Trophoblast cell (in vitro differentiated cells and primary cell): ENCODE data around the gene C1orf232.
A peak's percentile ranks its signal among the peaks of the same experiment; 100 is the strongest.

Experiments used
- DNase-seq, 2 donors: peaks; one replicate each; pipeline ENCODE4 v3.0.0-alpha.2; 2016
- H2AFZ ChIP-seq: 2 replicates; pipeline ENCODE4 v1.6.1; 2013; ENCODE audit warnings: low read length, moderate library complexity, mild to moderate bottlenecking; ENCODE audit not compliant: insufficient read depth, poor library complexity
- H2AK5ac ChIP-seq: 2 replicates; pipeline ENCODE4 v1.6.1; 2013; ENCODE audit warnings: mild to moderate bottlenecking, low read length
- H2BK120ac ChIP-seq: 2 replicates; pipeline ENCODE4 v1.6.1; 2013; ENCODE audit warnings: low read length, mild to moderate bottlenecking, moderate library complexity; ENCODE audit not compliant: insufficient read depth, poor library complexity
- H2BK12ac ChIP-seq: 2 replicates; pipeline ENCODE4 v1.6.1; 2013; ENCODE audit warnings: mild to moderate bottlenecking, low read length, moderate library complexity
- H2BK5ac ChIP-seq: 2 replicates; pipeline ENCODE4 v1.6.1; 2013; ENCODE audit warnings: low read length, low read depth, moderate library complexity, mild to moderate bottlenecking; ENCODE audit not compliant: poor library complexity
- H3K14ac ChIP-seq: 2 replicates; pipeline ENCODE4 v1.6.1; 2013; ENCODE audit warnings: mild to moderate bottlenecking, low read length
- H3K18ac ChIP-seq: 2 replicates; pipeline ENCODE4 v1.6.1; 2013; ENCODE audit warnings: mild to moderate bottlenecking, low read length
- H3K23ac ChIP-seq: 2 replicates; pipeline ENCODE4 v1.6.1; 2013; ENCODE audit warnings: low read length
- H3K27ac ChIP-seq: 2 replicates; pipeline ENCODE4 v1.5.1; 2013; ENCODE audit warnings: low read depth, mild to moderate bottlenecking, inconsistent platforms, low read length, moderate library complexity
- H3K27me3 ChIP-seq: 2 replicates; pipeline ENCODE4 v1.6.1; 2013; ENCODE audit warnings: inconsistent platforms, mild to moderate bottlenecking, low read length, moderate library complexity; ENCODE audit not compliant: insufficient read depth
- H3K36me3 ChIP-seq, 2 experiments: 1 replicate in 1 of 2; 2 replicates in 1 of 2; pipeline ENCODE4 v1.6.1; 2013; ENCODE audit warnings: low read length in 2 of 2, mild to moderate bottlenecking in 2 of 2, moderate library complexity in 1 of 2; ENCODE audit not compliant: insufficient read depth in 2 of 2, control insufficient read depth in 1 of 2
- H3K4ac ChIP-seq: 2 replicates; pipeline ENCODE4 v1.6.1; 2013; ENCODE audit warnings: low read depth, mild to moderate bottlenecking, low read length, moderate library complexity
- H3K4me1 ChIP-seq, 2 experiments: 1 replicate in 1 of 2; 2 replicates in 1 of 2; pipeline ENCODE4 v1.6.1; 2013; ENCODE audit warnings: low read length in 2 of 2, mild to moderate bottlenecking in 2 of 2, moderate library complexity in 1 of 2; ENCODE audit not compliant: insufficient read depth in 2 of 2, control insufficient read depth in 1 of 2
- H3K4me2 ChIP-seq: 2 replicates; pipeline ENCODE4 v1.6.1; 2013; ENCODE audit warnings: inconsistent platforms, mild to moderate bottlenecking, low read length, moderate library complexity
- H3K4me3 ChIP-seq: 2 replicates; pipeline ENCODE4 v1.5.1; 2013; ENCODE audit warnings: mild to moderate bottlenecking, low read depth, low read length, inconsistent platforms
- H3K79me1 ChIP-seq: one replicate; pipeline ENCODE4 v1.6.1; 2013; ENCODE audit warnings: low read length
- H3K79me2 ChIP-seq: 2 replicates; pipeline ENCODE4 v1.6.1; 2013; ENCODE audit warnings: low read length, mild to moderate bottlenecking; ENCODE audit not compliant: control insufficient read depth, insufficient read depth, poor library complexity
- H3K9ac ChIP-seq: 2 replicates; pipeline ENCODE4 v1.6.1; 2013; ENCODE audit warnings: mild to moderate bottlenecking, low read length
- H3K9me3 ChIP-seq: 2 replicates; pipeline ENCODE4 v1.6.1; 2013; ENCODE audit warnings: low read depth, mild to moderate bottlenecking, control low read depth, inconsistent platforms, low read length; ENCODE audit not compliant: insufficient read depth
- H4K12ac ChIP-seq: 2 replicates; pipeline ENCODE4 v1.6.1; 2013; ENCODE audit warnings: low read depth, mild to moderate bottlenecking, low read length, moderate library complexity
- H4K8ac ChIP-seq: 2 replicates; pipeline ENCODE4 v1.6.1; 2013; ENCODE audit warnings: low read depth, mild to moderate bottlenecking, low read length, moderate library complexity
- H4K91ac ChIP-seq: one replicate; pipeline ENCODE4 v1.6.1; 2013; ENCODE audit warnings: low read depth, mild to moderate bottlenecking, low read length, moderate library complexity
- WGBS: extraction: QIAGEN DNeasy Blood & Tissue Kit; methylation state at CpG from one replicate; pipeline ENCODE4 v1.1.7; 2013; ENCODE audit warnings: missing lambda C conversion rate; ENCODE audit not compliant: insufficient read length, insufficient coverage; ENCODE audit errors: extremely low coverage; 5-methylcytosine and 5-hydroxymethylcytosine counted together

Gene C1orf232

GRCh38 chr1:26180010-26180506, 11.3 kb upstream of the C1orf232 start:
- no CpG with 5 or more reads among the region's 4 CpGs for WGBS
- Histone ChIP-seq H3K23ac (no peak overlapping the region), H4K8ac (no peak overlapping the region), H3K27me3 (no peaks in the 10 kb centered on the region), H3K79me2 (peaks cover 1% of the 10 kb centered on the region), H3K4me1 (peaks cover 9 to 13% of the 10 kb centered on the region in 2 experiments), H2BK120ac (no peak overlapping the region), H3K79me1 (peaks cover 6% of the 10 kb centered on the region), H2BK12ac (no peak overlapping the region), H3K27ac (no peak overlapping the region), H3K18ac (no peak overlapping the region), H2BK5ac (no peak overlapping the region), H2AK5ac (no peak overlapping the region), H3K36me3 (peaks cover 32 to 33% of the 10 kb centered on the region in 2 experiments), H3K9me3 (peaks cover 1% of the 10 kb centered on the region), H3K14ac (no peak overlapping the region), H3K4me2 (no peak overlapping the region), H4K91ac (no peak overlapping the region), H4K12ac (no peak overlapping the region), H3K4me3 (no peak overlapping the region), H3K4ac (no peak overlapping the region), H3K9ac (no peak overlapping the region), H2AFZ (no peak overlapping the region)
- DNase-seq = no peak

DNA sequence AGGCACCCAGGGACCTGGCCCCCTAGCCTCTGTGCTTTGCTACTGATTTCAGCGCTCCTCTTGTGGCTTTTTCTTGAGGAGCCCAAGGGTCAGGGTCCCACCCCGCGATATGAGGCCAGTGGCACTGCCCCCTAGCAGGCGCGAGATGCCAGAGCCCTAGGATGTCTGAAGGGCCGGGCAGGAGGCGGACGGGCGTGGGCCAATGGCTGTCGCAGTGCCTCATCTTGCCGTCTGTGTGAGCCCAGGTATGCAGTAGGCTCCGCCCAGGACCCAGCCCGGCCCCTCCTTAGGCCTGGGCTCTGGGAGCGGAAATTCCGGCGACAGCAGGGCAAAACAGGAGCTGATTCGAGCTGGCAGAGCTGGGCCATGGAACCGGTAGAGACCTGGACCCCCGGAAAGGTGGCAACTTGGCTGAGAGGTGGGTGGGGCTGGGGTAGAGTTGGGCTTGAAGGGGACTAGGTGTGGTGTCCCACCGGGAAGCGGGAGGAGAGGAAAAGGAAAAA, 8.5 kb upstream of the C1orf232 start, which contains the start of gene CNKSR1:
CNKSR1 (plus strand) TSS at position 310 of the 503 bp plus-strand sequence; CDS start at position 367, 57 bp downstream.
- Histone ChIP-seq H3K4me1 (peaks cover 11 to 16% of the 10 kb centered on the region in 2 experiments), H3K79me2 (peaks cover 1% of the 10 kb centered on the region), H2BK120ac (peak within 1 kb of the TSS; percentile 83), H3K36me3 (peaks cover 7 to 12% of the 10 kb centered on the region in 2 experiments), H3K4ac (peak within 1 kb of the TSS; percentile 35), H3K9ac (no peak within 1 kb of the TSS), H4K8ac (peak within 1 kb of the TSS; percentile 90), H3K27me3 (no peaks in the 10 kb centered on the region), H3K79me1 (peaks cover 6% of the 10 kb centered on the region), H3K14ac (peak within 1 kb of the TSS; percentile 39), H3K4me2 (peak within 1 kb of the TSS; percentile 55), H3K18ac (peak within 1 kb of the TSS; percentile 19), H3K4me3 (peak within 1 kb of the TSS; percentile 63), H2BK5ac (peak within 1 kb of the TSS; percentile 29), H4K12ac (peak within 1 kb of the TSS; percentile 93), H3K23ac (no peak within 1 kb of the TSS), H4K91ac (peak within 1 kb of the TSS; percentile 59), H3K9me3 (no peaks in the 10 kb centered on the region), H3K27ac (peak within 1 kb of the TSS; percentile 43), H2AFZ (peak within 1 kb of the TSS; percentile 89), H2BK12ac (no peak within 1 kb of the TSS), H2AK5ac (peak within 1 kb of the TSS; percentile 50)
- no CpG with 5 or more reads among the region's 21 CpGs for WGBS
- peak; percentile 74 to 76 for DNase-seq

DNA sequence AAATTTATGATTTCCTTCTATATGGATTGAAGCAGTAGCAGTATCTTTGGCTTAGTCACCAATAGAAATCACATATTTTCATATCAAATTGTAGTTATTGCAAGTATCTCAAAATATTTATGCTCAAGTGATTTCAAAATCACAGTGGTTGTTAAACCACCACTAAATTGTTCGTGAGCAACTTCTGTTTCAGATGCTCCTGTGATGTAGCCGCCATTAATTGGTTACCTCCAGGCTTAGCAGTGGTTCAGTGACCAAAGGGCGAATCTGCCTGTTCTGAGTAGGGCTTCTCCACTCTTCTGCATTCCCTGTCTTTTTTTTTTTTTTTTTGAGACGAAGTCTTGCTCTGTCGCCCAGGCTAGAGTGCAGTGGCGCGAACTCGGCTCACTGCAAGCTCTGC, 6.6 kb upstream of the C1orf232 start:
- Histone ChIP-seq H3K4me1 (peaks cover 14 to 21% of the 10 kb centered on the region in 2 experiments), H3K9me3 (no peaks in the 10 kb centered on the region), H3K79me1 (peaks cover 6% of the 10 kb centered on the region), H4K12ac (no peak overlapping the region), H2BK12ac (no peak overlapping the region), H3K79me2 (peaks cover 1% of the 10 kb centered on the region), H2BK5ac (no peak overlapping the region), H3K4me3 (no peak overlapping the region), H3K4ac (no peak overlapping the region), H2AFZ (no peak overlapping the region), H3K27me3 (no peaks in the 10 kb centered on the region), H3K4me2 (no peak overlapping the region), H3K27ac (no peak overlapping the region), H4K91ac (no peak overlapping the region), H3K18ac (no peak overlapping the region), H2AK5ac (no peak overlapping the region), H3K23ac (no peak overlapping the region), H3K36me3 (peaks cover 8 to 13% of the 10 kb centered on the region in 2 experiments), H3K14ac (no peak overlapping the region), H4K8ac (no peak overlapping the region), H2BK120ac (no peak overlapping the region), H3K9ac (no peak overlapping the region)
- no CpG with 5 or more reads among the region's 8 CpGs for WGBS
- DNase-seq = peak; percentile 71 to 83

GRCh38 chr1:26171084-26172072, 2.6 kb upstream of the C1orf232 start, which contains the start of gene ZNF593OS:
Gene ZNF593OS (minus strand): TSS chr1:26171832. CDS start chr1:26171661, 171 bp downstream.
- peak within 1 kb of the TSS; percentile 74 for H3K4me2 ChIP-seq
- peaks cover 8 to 11% of the 10 kb centered on the region in 2 experiments for H3K36me3 ChIP-seq
- no peaks in the 10 kb centered on the region for H3K27me3 ChIP-seq
- no peak within 1 kb of the TSS for H3K27ac ChIP-seq
- H3K9ac ChIP-seq = no peak within 1 kb of the TSS
- no peak for DNase-seq
- no peaks in the 10 kb centered on the region for H3K9me3 ChIP-seq
- peaks cover 5% of the 10 kb centered on the region for H3K79me2 ChIP-seq
- H2BK120ac ChIP-seq = no peak within 1 kb of the TSS
- no peak within 1 kb of the TSS for H2AK5ac ChIP-seq
- H3K4ac ChIP-seq = no peak within 1 kb of the TSS
- H2BK5ac ChIP-seq = no peak within 1 kb of the TSS
- WGBS = no CpG with 5 or more reads among the region's 34 CpGs
- H2AFZ ChIP-seq = no peak within 1 kb of the TSS
- H3K23ac ChIP-seq = no peak within 1 kb of the TSS
- no peak within 1 kb of the TSS for H4K12ac ChIP-seq
- H2BK12ac ChIP-seq = no peak within 1 kb of the TSS
- H4K8ac ChIP-seq = no peak within 1 kb of the TSS
- H3K14ac ChIP-seq = no peak within 1 kb of the TSS
- no peak within 1 kb of the TSS for H3K18ac ChIP-seq
- peaks cover 6 to 10% of the 10 kb centered on the region in 2 experiments for H3K4me1 ChIP-seq
- H3K4me3 ChIP-seq = peak within 1 kb of the TSS; percentile 21
- H3K79me1 ChIP-seq = peaks cover 7% of the 10 kb centered on the region
- H4K91ac ChIP-seq = no peak within 1 kb of the TSS
